Glutamatergic neuron (in vitro differentiated cells): ENCODE data around the gene CYP2S1. TPM values are rescaled to one million over a fixed set of nuclear protein-coding genes. Genes with fewer than 3 reads are reported as not detected.

Experiments
- DNase-seq: peaks from one replicate; pipeline ENCODE4 v3.0.0; 2022
- H3K27ac Mint-ChIP-seq: one replicate; pipeline ENCODE4 v1.8.0; 2020; ENCODE audit warnings: mild to moderate bottlenecking, mixed read lengths, inconsistent platforms; ENCODE audit not compliant: unreplicated experiment
- H3K27me3 Mint-ChIP-seq: one replicate; pipeline ENCODE4 v1.8.0; 2020; ENCODE audit warnings: mild to moderate bottlenecking, moderate library complexity, mixed read lengths, inconsistent platforms; ENCODE audit not compliant: unreplicated experiment
- H3K36me3 Mint-ChIP-seq: one replicate; pipeline ENCODE4 v1.8.0; 2020; ENCODE audit warnings: mild to moderate bottlenecking, mixed read lengths, inconsistent platforms; ENCODE audit not compliant: unreplicated experiment
- H3K4me1 Mint-ChIP-seq: one replicate; pipeline ENCODE4 v1.8.0; 2020; ENCODE audit warnings: mild to moderate bottlenecking, low read depth, mixed read lengths, inconsistent platforms; ENCODE audit not compliant: unreplicated experiment
- H3K4me3 Mint-ChIP-seq: one replicate; pipeline ENCODE4 v1.8.0; 2020; ENCODE audit warnings: mild to moderate bottlenecking, mixed read lengths, inconsistent platforms; ENCODE audit not compliant: unreplicated experiment
- H3K9me3 Mint-ChIP-seq: one replicate; pipeline ENCODE4 v1.8.0; 2020; ENCODE audit warnings: mild to moderate bottlenecking, moderate library complexity, mixed read lengths, inconsistent platforms; ENCODE audit not compliant: unreplicated experiment
- CTCF ChIP-seq: fragments of 200-600 bp; sonication (generic); IDR thresholded peaks from one replicate; pipeline ENCODE4 v1.5.0; 2021; ENCODE audit not compliant: partially characterized antibody, unreplicated experiment
- total RNA-seq: library from RNA; stranded (reverse); fragmentation: NEBNext Ultra II Directional; extraction: Animal tissue kit (Norgen Biotek cat#: 25700); gene quantifications from one replicate; pipeline ENCODE4 v1.2.1, GENCODE V29; 2021; ENCODE audit not compliant: unreplicated experiment

CYP2S1 gene
- total RNA-seq, 1 donor from 2014 or later: 6.0 TPM

- H3K27me3 Mint-ChIP-seq: peaks cover 22% of the 10 kb centered on the region
- no peak for TF ChIP-seq CTCF
- peaks cover 6% of the 10 kb centered on the region for H3K36me3 Mint-ChIP-seq
- H3K9me3 Mint-ChIP-seq: peaks cover 3% of the 10 kb centered on the region
- H3K4me3 Mint-ChIP-seq: peak overlapping the region; percentile 59
- H3K4me1 Mint-ChIP-seq: peaks cover 4% of the 10 kb centered on the region
- no peak overlapping the region for H3K27ac Mint-ChIP-seq
- no peak for DNase-seq
Measured at GRCh38 chr19:41222240-41222639, 29.2 kb downstream of the CYP2S1 start.

- TF ChIP-seq CTCF: no peak
- H3K27ac Mint-ChIP-seq: no peak overlapping the region
Measured at GRCh38 chr19:41223431-41224234, 30.6 kb downstream of the CYP2S1 start.

GRCh38 chr19:41224632-41225031 is 31.6 kb downstream of the CYP2S1 start:
- Mint-ChIP-seq H3K9me3 (no peaks in the 10 kb centered on the region), H3K27me3 (peaks cover 19% of the 10 kb centered on the region), H3K36me3 (peaks cover 6% of the 10 kb centered on the region), H3K4me3 (no peak overlapping the region), H3K27ac (no peak overlapping the region), H3K4me1 (peaks cover 4% of the 10 kb centered on the region)
- no peak for TF ChIP-seq CTCF
- no peak for DNase-seq

More at GRCh38 chr19:41223431-41224234, 30.6 kb downstream of the CYP2S1 start:
- no peak for DNase-seq
- Mint-ChIP-seq H3K4me1 (peaks cover 4% of the 10 kb centered on the region), H3K36me3 (peaks cover 6% of the 10 kb centered on the region), H3K27me3 (peaks cover 21% of the 10 kb centered on the region), H3K9me3 (peaks cover 2% of the 10 kb centered on the region), H3K4me3 (no peak overlapping the region)

- H3K4me1 Mint-ChIP-seq: peaks cover 4% of the 10 kb centered on the region
- DNase-seq: no peak
- H3K27me3 Mint-ChIP-seq: peaks cover 18% of the 10 kb centered on the region
- H3K9me3 Mint-ChIP-seq: no peaks in the 10 kb centered on the region
- no peak for TF ChIP-seq CTCF
- peak overlapping the region; percentile 5 for H3K27ac Mint-ChIP-seq
- H3K4me3 Mint-ChIP-seq: peak overlapping the region; percentile 83
- peaks cover 6% of the 10 kb centered on the region for H3K36me3 Mint-ChIP-seq
Measured at GRCh38 chr19:41225238-41226052, 32.4 kb downstream of the CYP2S1 start.
